Measurements from ENCODE around the gene VWC2.

GRCh38 chr7:49797987-49798660, 24.7 kb downstream of the VWC2 start:
- TF ChIP-seq, protein P1, sequence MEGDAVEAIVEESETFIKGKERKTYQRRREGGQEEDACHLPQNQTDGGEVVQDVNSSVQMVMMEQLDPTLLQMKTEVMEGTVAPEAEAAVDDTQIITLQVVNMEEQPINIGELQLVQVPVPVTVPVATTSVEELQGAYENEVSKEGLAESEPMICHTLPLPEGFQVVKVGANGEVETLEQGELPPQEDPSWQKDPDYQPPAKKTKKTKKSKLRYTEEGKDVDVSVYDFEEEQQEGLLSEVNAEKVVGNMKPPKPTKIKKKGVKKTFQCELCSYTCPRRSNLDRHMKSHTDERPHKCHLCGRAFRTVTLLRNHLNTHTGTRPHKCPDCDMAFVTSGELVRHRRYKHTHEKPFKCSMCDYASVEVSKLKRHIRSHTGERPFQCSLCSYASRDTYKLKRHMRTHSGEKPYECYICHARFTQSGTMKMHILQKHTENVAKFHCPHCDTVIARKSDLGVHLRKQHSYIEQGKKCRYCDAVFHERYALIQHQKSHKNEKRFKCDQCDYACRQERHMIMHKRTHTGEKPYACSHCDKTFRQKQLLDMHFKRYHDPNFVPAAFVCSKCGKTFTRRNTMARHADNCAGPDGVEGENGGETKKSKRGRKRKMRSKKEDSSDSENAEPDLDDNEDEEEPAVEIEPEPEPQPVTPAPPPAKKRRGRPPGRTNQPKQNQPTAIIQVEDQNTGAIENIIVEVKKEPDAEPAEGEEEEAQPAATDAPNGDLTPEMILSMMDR (conservative IDR thresholded peaks at IDR 0.05; ENCODE audit: low read length), result no peak
- no peak for TF ChIP-seq EZH2phosphoT487 (IDR thresholded peaks at IDR 0.05; ENCODE audit: borderline replicate concordance, low read depth, low read length)
